GM12801 (cell line): ENCODE measurements around the gene TRMT11.

Experiments used
- TF ChIP-seq, protein P1 (sequence below): IDR thresholded peaks from one replicate; pipeline ENCODE4 v1.5.1; 2011; ENCODE audit warnings: control low read depth; ENCODE audit not compliant: insufficient read length; ENCODE audit errors: extremely low read depth

Gene TRMT11

DNA sequence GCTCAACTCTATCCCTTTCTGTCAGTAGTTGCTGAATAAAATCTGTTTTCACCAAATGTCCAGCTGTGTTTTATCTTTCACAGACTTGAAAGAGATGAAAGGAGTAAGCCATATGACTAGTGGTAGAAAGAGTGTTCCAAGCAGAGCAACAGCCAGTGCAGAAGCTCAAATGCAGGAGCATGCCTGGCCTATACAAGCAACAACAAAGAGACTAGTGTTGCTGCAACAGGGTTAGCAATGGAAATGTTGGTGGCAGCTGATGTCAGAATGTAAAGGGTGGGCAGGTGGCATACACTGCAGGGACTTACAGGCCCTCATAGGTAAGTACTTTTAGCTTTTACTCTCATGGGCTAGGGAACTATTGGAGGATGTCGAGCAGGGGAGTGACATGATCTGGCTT is 35.0 kb upstream of the TRMT11 start:
- TF ChIP-seq, protein P1, sequence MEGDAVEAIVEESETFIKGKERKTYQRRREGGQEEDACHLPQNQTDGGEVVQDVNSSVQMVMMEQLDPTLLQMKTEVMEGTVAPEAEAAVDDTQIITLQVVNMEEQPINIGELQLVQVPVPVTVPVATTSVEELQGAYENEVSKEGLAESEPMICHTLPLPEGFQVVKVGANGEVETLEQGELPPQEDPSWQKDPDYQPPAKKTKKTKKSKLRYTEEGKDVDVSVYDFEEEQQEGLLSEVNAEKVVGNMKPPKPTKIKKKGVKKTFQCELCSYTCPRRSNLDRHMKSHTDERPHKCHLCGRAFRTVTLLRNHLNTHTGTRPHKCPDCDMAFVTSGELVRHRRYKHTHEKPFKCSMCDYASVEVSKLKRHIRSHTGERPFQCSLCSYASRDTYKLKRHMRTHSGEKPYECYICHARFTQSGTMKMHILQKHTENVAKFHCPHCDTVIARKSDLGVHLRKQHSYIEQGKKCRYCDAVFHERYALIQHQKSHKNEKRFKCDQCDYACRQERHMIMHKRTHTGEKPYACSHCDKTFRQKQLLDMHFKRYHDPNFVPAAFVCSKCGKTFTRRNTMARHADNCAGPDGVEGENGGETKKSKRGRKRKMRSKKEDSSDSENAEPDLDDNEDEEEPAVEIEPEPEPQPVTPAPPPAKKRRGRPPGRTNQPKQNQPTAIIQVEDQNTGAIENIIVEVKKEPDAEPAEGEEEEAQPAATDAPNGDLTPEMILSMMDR, result no peak

DNA sequence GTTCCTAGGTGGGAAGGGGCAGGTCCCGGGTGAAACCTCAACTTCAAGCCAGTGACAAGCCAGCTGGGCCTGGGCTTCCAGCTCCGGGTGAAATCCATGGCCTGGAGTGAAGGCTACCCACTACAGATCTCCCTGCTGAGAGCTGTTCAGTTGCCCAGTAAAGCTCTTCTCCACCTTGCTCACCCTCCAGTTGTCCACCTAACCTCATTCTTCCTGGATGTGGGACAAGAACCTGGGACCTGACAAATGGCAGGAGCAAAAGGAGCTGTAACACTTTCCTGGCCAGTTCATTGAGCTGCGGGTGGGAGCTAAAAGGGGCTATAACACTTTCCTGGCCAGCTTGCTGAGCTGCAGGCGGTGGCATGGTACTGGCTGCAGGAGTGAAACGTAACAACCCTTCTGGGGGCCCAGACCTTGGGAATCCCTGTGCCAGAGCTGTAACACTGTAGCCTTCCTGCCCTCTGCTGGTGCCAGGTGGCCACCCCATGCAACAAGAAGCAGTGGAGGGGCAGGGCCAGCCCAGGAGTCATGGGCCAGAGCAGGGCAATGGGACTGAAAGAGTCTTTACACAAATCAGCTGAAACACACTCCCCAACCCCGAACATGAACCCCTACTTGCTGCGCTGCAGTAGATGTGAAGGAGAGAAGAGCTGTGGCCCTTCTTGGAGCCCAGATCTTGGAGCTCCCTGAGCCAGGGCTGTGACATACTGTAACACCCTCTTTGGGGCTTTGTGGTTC is 33.4 kb upstream of the TRMT11 start:
- TF ChIP-seq, protein P1, result no peak

DNA sequence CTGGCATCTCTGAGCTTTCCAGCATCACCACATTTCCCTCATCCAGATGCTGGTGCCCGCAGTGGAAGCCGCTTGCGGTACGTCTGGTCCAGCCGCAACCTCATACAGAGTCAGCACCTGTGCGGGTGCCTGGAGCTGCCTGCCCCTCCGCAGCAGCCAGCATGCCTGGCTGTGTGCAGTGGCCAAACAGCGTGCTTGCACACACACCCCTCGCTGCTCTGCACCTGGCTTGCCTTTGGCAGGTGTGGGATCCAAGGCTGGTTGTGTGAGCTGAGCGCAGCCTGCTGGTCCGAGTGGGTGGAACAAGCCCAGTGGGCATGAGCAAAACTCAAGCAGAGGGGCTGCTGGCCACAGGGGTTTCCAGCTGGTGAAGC is 32.9 kb upstream of the TRMT11 start:
- TF ChIP-seq, protein P1, result no peak

DNA sequence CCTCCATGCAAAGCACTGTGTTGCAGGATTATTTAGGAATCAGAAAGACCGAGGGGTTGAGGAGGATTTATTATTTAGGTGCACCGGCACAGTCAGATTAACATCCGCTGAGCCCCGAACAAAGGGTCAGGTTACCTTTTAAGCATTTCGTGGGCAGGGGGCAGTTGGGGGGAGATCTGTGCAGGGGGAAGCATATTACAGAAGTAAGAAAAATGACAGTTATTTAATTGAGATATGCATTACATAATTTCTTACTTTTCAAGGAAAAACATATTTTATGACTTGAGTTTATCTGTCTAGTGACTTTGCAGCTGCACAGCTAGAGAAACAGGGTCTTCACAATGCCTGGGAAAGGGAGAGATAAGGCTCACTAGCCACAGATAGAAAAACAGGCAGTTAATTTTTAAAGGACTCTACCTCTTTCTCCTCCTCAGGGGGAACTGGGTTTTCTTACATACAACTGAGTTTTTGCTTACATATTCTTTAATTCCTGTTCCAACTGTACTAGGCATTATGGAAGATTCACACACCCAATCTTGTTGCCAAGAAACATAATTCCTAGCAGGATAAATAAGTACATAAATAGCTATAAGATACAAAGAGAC is 31.5 kb upstream of the TRMT11 start:
- TF ChIP-seq, protein P1, result no peak

DNA sequence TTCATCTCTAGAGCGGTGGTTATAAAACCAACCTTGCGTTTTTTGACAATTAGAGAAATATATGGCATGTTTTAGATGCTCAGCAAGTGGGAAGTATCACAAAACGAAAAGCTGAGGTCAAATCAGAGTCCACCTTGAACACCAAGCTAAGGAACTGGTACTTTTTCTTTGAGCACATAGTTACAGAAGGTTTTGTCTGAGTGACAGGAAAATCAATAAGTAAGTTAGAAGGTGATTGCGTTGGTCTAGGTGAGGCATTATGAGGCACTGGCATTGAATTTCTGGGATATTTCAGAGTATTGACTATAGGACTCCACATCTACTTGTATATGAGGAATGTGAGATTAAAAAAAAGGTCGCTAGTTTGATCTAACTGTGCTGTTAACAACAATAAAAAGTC is 30.4 kb upstream of the TRMT11 start:
- TF ChIP-seq, protein P1, result no peak

DNA sequence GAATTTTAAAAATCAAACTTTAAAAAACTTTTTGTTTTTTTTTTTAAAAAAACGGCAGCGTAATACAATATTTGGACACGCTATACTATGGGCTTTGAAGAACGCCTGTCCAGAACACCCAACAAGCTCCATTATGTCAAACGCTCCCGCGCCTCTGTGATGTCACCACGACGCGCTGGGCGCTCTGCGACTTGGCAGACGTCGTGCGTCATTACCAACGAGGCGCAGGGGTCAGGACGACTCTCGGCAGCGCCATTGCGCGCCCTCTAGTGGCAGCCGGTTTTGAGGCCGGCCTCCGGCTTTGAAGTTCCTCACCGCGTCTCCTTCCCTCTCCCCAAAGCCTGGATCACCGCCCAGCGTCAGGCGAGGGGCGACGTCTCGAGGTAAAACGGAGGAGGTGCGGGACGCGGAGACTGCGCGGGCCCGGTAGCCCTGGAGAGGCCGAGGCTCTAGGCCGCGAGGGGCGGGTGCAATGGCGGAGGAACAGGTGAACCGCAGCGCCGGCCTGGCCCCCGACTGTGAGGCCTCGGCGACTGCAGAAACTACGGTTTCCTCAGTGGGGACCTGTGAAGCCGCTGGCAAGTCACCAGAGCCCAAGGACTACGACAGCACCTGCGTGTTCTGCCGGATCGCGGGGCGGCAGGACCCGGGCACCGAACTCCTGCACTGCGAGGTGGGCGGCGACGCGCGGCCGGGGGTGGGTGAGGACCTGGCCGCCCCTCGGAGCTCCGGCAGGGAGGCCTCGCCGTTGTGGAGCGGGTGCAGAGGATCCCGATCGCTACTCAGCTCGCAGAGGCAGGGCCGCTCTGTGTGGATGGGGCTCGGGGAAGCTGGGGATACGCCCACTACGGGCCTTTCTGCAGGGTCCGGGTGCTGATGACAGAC is 29.6 kb upstream of the TRMT11 start, which contains the start of gene HINT3:
Gene HINT3 (plus strand): TSS at position 265 of the 885 bp plus-strand sequence. CDS start 208 bp downstream, at position 473.
- TF ChIP-seq, protein P1, result no peak

DNA sequence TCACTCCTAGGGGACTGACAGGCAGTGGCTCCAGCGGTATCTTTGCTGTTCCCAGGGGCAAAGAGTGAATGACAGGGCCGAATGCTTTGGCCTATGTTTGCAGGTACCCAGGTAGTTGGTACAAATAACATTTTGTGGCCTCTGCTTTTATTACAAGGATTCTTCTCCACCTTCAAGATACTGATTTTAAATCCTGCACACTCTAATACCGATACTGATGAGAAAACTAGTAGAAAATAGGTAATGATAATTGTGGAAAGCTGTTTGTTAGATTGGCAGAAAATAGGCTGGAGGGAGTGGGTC is 29.0 kb upstream of the TRMT11 start:
- TF ChIP-seq, protein P1, result no peak
